Choroid plexus epithelial cell (primary cell): ENCODE measurements around the gene ZBED4.
"Not testable (repeated sequence)": the region's sequence is repeated elsewhere in the genome, so short reads cannot be mapped to it uniquely, and the experiment has no call there.

ENCODE experiments used
- DNase-seq: peaks from one replicate; pipeline ENCODE4 v3.0.0-alpha.2; 2010; ENCODE audit warnings: low read depth
- H3K4me3 ChIP-seq: 2 replicates; pipeline ENCODE4 v1.5.1; 2011; ENCODE audit warnings: low read depth, mild to moderate bottlenecking, control low read depth, low read length, moderate library complexity
- CTCF ChIP-seq: conservative IDR thresholded peaks from 2 replicates; pipeline ENCODE4 v1.5.1; 2011; ENCODE audit warnings: low read depth, mild to moderate bottlenecking, control low read depth, inconsistent platforms, low read length, moderate library complexity

The ZBED4 gene

GRCh38 chr22:49850021-49850911 is 3.4 kb upstream of the ZBED4 start:
- H3K4me3 ChIP-seq = no peak overlapping the region
- no peak for TF ChIP-seq CTCF
- no peak for DNase-seq

- no peak for DNase-seq
- no peak overlapping the region for H3K4me3 ChIP-seq
- no peak for TF ChIP-seq CTCF
Measured at GRCh38 chr22:49850959-49851802, 2.5 kb upstream of the ZBED4 start.

- DNase-seq = not testable (repeated sequence)
- peak overlapping the region; percentile 84 for H3K4me3 ChIP-seq
Measured at GRCh38 chr22:49852568-49852897, 1.1 kb upstream of the ZBED4 start.

GRCh38 chr22:49853981-49854831 is 562 bp downstream of the ZBED4 start:
- H3K4me3 ChIP-seq = peak overlapping the region; percentile 79
- no peak for TF ChIP-seq CTCF
- peak; percentile 34 for DNase-seq

- TF ChIP-seq CTCF = no peak
- H3K4me3 ChIP-seq = peak overlapping the region; percentile 79
- DNase-seq = peak; percentile 42
Measured at GRCh38 chr22:49855251-49855911, 1.7 kb downstream of the ZBED4 start.

GRCh38 chr22:49856343-49856742 is 2.7 kb downstream of the ZBED4 start:
- DNase-seq = no peak
- no peak overlapping the region for H3K4me3 ChIP-seq
- TF ChIP-seq CTCF = no peak
